GM18499 (cell line): ENCODE results near the gene TMEM108.

Experiments used
- ATAC-seq: cut with Tn5 transposase; IDR thresholded peaks from one replicate; pipeline ENCODE4 v1.9.1; 2021; ENCODE audit warnings: moderate number of reproducible peaks; ENCODE audit not compliant: insufficient read depth, unreplicated experiment

The TMEM108 gene

GRCh38 chr3:133159498-133160475, 121.6 kb downstream of the TMEM108 start:
- no peak for ATAC-seq

GRCh38 chr3:133161656-133162055, 123.5 kb downstream of the TMEM108 start:
- ATAC-seq, result no peak

DNA sequence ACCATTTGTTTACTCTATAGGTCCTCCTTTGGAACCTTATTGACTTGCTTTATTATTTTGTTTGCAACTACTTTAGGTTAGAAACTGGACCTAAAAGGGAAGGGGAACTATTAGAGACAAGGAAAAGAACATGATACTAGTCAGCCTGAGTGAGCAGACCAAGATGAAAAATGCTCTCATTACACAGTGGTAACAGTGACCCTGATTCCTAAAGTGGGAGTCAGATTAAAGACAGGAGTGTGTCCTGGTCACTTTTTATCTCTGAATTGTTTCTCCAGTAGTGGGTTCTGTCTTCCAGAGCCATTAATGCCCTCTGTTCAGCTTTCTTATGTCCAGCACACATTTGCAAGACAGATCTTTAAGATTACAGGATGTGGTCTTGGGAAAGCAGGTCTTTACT, 124.1 kb downstream of the TMEM108 start:
- ATAC-seq, result no peak

DNA sequence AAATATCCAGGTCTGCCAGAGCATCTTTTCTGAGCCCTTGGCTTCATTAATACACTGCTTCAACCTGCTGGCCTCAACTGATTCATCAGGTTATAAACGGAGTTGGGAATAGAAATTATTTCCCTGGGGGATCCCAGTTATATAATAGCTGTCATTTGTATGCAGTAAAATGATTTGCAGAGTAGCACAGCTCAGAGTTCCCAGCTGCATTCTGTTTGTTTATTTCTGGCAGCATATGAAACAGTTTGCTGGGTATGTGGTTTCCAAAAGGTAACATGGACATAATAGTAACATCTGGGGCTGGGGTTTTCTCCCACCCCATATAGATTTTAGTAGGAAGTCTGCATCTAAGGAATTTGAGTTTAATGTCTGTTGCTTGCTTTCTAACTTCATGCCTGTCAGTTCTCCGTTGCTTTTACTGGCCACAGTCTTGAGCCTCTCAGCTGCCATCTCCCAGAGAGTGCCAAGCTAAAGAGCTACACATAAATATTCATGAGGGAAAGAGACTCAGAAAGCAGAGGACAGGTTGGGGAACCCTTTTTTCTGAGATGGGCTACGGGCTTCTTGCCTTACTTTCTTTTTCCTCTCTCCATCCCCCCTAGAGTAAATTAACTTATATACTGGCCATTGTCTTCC, 124.6 kb downstream of the TMEM108 start:
- no peak for ATAC-seq

GRCh38 chr3:133167340-133168024, 129.3 kb downstream of the TMEM108 start:
- ATAC-seq, result no peak

GRCh38 chr3:133168025-133168401, 129.8 kb downstream of the TMEM108 start:
- no peak for ATAC-seq

DNA sequence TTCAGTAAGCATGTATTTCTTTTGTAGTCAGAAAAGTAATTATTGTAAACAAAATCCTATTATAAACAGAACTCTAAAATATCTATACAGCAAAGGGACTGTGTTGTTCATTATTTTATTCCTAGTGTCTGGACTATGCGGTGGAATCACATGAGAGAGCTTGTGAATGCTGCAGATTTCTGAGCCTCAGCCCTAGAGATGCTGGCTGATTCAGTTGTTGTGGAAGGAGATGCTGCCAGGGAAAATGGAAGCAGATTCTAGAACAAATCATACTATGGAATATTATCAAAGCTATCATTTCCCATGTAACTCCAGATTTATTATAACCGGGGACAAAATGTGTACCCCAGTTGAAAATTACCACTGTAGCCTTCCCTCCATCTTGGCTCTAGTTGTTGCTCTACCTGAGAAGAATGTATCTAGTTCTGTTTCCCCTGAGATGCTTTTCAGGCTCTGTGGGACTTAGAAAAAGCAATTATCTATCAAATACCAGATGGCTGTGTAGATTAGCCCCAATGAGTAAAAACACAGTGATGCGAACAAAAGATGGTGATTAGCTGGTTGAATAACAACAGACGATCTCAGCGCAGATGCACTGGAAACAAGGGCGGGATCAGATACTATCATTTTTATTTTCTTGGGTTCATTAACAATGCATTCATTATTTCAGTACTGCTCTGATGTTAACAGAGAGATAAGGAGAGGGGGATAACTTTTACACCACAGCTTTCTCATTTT, 131.3 kb downstream of the TMEM108 start:
- ATAC-seq, result no peak

- no peak for ATAC-seq
Observed at GRCh38 chr3:133171831-133172230, 133.6 kb downstream of the TMEM108 start.

DNA sequence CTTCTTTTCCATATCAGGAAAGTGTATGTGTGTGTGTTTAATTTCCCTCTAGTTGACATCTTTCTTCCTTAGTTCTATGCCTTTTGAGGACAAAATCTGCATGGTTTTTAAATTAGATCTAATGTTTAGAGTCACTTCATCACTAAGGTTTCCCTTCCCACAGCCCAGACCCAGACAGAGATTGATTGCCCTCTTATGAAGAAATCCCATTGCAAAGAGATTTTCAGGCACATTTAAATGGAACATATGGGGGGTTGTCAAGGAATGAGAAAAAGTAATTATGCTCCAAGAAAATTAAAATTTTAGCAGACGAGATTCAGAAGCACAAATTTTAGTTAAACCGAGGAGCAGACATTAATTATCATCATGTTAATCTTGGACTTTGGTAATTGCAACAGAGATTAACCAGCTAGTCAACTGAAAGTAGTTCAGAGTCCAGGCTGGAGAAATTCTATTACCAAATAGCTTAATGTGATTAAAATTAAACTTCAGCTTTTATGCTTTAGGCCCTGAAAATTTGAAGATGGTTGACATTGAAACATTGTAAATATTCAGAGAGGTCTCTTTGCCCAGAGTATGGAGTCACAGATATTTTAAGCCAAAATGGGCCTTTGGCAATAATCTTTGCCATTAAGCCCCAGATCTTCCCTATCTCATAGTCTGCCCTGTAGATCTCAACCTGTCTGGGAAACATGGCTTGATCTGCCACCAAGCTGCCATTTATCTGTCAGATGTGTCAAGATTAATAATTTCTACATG, 143.4 kb downstream of the TMEM108 start:
- ATAC-seq, result no peak

DNA sequence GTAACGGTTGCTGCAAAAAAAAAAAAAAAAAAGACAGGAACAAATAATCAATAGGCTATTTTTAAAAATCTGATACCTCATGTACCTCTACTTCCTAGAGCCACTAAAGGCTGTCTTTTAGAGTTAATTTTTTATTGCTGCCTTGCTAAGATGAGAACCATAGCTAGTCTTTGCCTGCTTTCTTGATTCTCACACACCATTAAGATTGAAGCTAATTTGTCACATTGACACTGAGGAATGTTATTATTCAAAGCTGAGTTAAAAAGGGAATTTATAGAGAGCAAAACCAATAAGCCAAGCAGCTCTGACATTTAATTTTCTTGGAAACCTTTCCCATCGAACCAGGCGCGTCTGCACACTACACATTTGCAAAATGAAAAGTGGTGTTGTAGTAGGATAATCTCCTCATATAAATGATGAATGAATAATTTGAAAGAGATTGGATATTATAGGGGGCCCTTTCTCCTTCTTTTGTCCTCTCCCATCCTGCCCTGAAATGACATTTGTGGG, 149.7 kb downstream of the TMEM108 start:
- no peak for ATAC-seq

GRCh38 chr3:133188996-133189395, 150.8 kb downstream of the TMEM108 start:
- no peak for ATAC-seq

DNA sequence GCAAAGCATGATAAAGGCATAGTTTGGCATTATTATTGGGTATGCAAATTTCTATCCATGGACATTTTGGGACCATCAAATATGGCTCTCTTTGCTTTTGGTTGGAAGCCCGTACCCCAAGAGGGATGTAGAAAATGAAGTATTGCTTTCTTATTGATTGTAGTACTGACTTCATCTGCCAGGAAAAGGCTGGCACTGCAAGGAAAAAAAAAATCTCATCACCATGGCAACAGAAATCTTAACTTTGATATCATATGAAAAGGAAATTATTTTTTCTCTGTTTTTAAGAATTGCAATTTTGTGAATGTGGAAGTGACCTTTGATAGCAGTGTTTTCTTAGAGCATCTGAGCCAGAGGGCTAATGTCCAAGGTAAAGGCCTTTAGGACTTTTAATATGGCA, 151.7 kb downstream of the TMEM108 start:
- no peak for ATAC-seq

GRCh38 chr3:133191818-133192217, 153.6 kb downstream of the TMEM108 start:
- no peak for ATAC-seq

GRCh38 chr3:133192363-133192945, 154.3 kb downstream of the TMEM108 start:
- no peak for ATAC-seq

DNA sequence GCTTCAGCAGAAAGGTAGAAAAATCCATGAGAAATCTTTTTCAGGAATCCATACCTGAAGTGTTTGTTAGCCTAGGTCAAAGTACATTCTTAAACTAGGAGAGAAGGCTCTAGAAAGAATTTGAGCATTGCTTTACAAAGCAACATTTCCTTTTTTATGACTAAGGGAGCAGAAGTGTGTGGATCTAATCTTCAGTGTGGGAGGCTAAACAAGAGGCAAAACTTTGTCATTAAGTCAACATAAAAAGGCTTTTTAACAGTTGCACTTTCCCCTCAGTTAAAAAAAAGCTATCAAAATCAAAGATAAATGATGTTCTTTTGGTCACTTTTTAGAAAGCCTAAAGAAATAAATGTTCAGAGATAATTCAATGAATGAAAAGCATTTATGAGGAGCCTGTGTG, 154.8 kb downstream of the TMEM108 start:
- no peak for ATAC-seq

DNA sequence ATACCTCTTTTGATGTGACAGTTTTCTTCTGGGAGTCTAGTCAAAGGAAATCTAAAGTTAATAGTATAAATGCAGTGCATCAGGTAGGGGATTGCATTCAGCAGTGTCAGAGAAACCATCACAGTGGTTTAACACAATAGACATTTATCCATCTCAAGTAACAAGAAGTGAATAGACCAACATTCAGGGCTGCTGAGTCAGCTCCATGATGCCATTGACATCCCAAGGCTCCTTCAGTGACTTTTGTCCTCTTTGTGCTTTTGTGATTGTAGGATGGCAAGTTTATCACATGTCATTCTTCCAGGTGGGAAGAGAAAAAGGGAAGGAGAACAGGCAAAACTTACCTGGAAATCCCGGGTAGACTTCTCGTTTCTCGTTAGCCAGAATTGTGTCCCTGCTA, 158.3 kb downstream of the TMEM108 start:
- no peak for ATAC-seq

DNA sequence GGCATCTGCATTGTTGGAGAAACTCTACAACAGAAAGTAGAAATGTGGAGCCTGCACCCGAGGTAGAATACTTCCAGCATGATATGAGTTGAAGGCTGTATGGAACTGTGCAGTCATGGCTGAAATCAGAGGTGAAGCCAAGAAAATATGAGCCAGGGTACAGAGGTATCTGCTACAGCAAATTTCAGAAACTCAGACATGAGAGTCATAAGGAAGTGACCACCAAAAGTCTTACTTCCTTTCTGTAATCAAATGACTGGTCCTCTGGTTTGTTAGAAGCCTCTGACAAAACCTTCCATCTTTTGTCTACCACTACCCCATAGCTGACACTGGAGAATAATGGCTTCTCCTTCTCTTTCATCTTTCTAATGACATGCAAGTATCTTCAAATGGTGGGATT, 159.4 kb downstream of the TMEM108 start:
- ATAC-seq, result peak; percentile 85

- ATAC-seq, result no peak
Observed at GRCh38 chr3:133206921-133207320, 168.7 kb downstream of the TMEM108 start.

GRCh38 chr3:133208184-133208583, 170.0 kb downstream of the TMEM108 start:
- no peak for ATAC-seq
